Activated naive CD8-positive, alpha-beta T cell treated with anti-CD3 and anti-CD28 coated beads, Interleukin-2, amount 10 ng/mL, durations not matched to agents 7 days and 5 days (primary cell): ENCODE data around the gene GABRR3. TPM values are rescaled to one million over a fixed set of nuclear protein-coding genes. Genes with fewer than 3 reads are reported as not detected.

ENCODE experiments used
- ATAC-seq: fragments of 150-1000 bp; cut with Tn5 transposase; one replicate; pipeline ENCODE4 v1.10.0; 2021; ENCODE audit warnings: low read depth, moderate library complexity
- POLR2A ChIA-PET: fragments of 350-600 bp; sonication (Branson Sonifier 250); formaldehyde crosslinking; loops from one replicate; lab custom pipeline; 2021; ENCODE audit warnings: antibody characterized with exemption; lab: Charles Lee
- DNase-seq: peaks from one replicate; pipeline ENCODE4 v3.0.0; 2021
- H3K27ac Mint-ChIP-seq: one replicate; pipeline ENCODE4 v1.8.0; 2022; ENCODE audit warnings: mild to moderate bottlenecking, mixed read lengths
- H3K27me3 Mint-ChIP-seq: one replicate; pipeline ENCODE4 v1.8.0; 2022; ENCODE audit warnings: mild to moderate bottlenecking, moderate library complexity, mixed read lengths
- H3K36me3 Mint-ChIP-seq: one replicate; pipeline ENCODE4 v1.8.0; 2021; ENCODE audit warnings: mild to moderate bottlenecking, mixed read lengths
- H3K4me1 Mint-ChIP-seq: one replicate; pipeline ENCODE4 v1.8.0; 2021; ENCODE audit warnings: mixed read lengths
- H3K4me3 Mint-ChIP-seq: one replicate; pipeline ENCODE4 v1.8.0; 2022; ENCODE audit warnings: mild to moderate bottlenecking, moderate library complexity, mixed read lengths
- H3K9me3 Mint-ChIP-seq: one replicate; pipeline ENCODE4 v1.8.0; 2021; ENCODE audit warnings: mixed read lengths
- total RNA-seq, 2 experiments: library from RNA; stranded (reverse); gene quantifications; one replicate each; pipeline ENCODE4 v1.2.3, GENCODE V29; 2021

The GABRR3 gene
- total RNA-seq, 2 experiments from 2014 or later = not detected

- Mint-ChIP-seq H3K27me3 (no peaks in the 10 kb centered on the region), H3K4me3 (peak within 1 kb of the TSS; percentile 86), H3K4me1 (peaks cover 58% of the 10 kb centered on the region), H3K27ac (peak within 1 kb of the TSS; percentile 93), H3K36me3 (peaks cover 7% of the 10 kb centered on the region), H3K9me3 (no peaks in the 10 kb centered on the region)
- POLR2A ChIA-PET = interaction anchor here (0.8 to 1.8 kb wide), 2 partner anchors 19 to 150 kb away, joined by 3 to 10 read pairs; partner anchors contain the start of gene CRYBG3
- ATAC-seq (peak; percentile 87), DNase-seq (peak; percentile 80)
Observed at GRCh38 chr3:97971679-97972567, 63.2 kb downstream of the GABRR3 start, which contains the start of gene RIOX2. RIOX2 (minus strand) TSS chr3:97972431; CDS start chr3:97967593, 4,838 bp downstream.

GRCh38 chr3:97970956-97971620 lies 64.0 kb downstream of the GABRR3 start:
- DNase-seq = no peak
- no peaks in the 10 kb centered on the region for H3K27me3 Mint-ChIP-seq
- POLR2A ChIA-PET = interaction anchor here (0.8 to 1.8 kb wide), 2 partner anchors 20 to 150 kb away, joined by 3 to 10 read pairs; partner anchors contain the start of gene CRYBG3
- no peak for ATAC-seq
- H3K9me3 Mint-ChIP-seq = no peaks in the 10 kb centered on the region
- H3K27ac Mint-ChIP-seq = peak overlapping the region; percentile 93
- peaks cover 9% of the 10 kb centered on the region for H3K36me3 Mint-ChIP-seq
- peaks cover 58% of the 10 kb centered on the region for H3K4me1 Mint-ChIP-seq
- peak overlapping the region; percentile 86 for H3K4me3 Mint-ChIP-seq

GRCh38 chr3:97970156-97970555 lies 65.0 kb downstream of the GABRR3 start:
- Mint-ChIP-seq H3K4me1 (peaks cover 57% of the 10 kb centered on the region), H3K36me3 (peaks cover 13% of the 10 kb centered on the region), H3K4me3 (peak overlapping the region; percentile 86), H3K27ac (peak overlapping the region; percentile 19), H3K9me3 (no peaks in the 10 kb centered on the region), H3K27me3 (no peaks in the 10 kb centered on the region)
- DNase-seq (no peak), ATAC-seq (no peak)
- POLR2A ChIA-PET = no interaction called here

- H3K4me1 Mint-ChIP-seq = peaks cover 54% of the 10 kb centered on the region
- H3K27me3 Mint-ChIP-seq = no peaks in the 10 kb centered on the region
- H3K36me3 Mint-ChIP-seq = peaks cover 13% of the 10 kb centered on the region
- no peak overlapping the region for H3K4me3 Mint-ChIP-seq
- peak overlapping the region; percentile 19 for H3K27ac Mint-ChIP-seq
- no peak for DNase-seq
- POLR2A ChIA-PET = interaction anchor here (1.0 kb wide), 1 partner anchor 144 kb away, joined by 3 read pairs; no protein-coding TSS in a partner anchor
- ATAC-seq = no peak
- H3K9me3 Mint-ChIP-seq = no peaks in the 10 kb centered on the region
Observed at GRCh38 chr3:97969541-97969940, 65.6 kb downstream of the GABRR3 start.

- DNase-seq = no peak
- POLR2A ChIA-PET = interaction anchor here (0.7 to 1.0 kb wide), 2 partner anchors 143 to 146 kb away, joined by 3 to 4 read pairs; partner anchors contain the start of gene CRYBG3
- peak overlapping the region; percentile 26 for H3K27ac Mint-ChIP-seq
- H3K36me3 Mint-ChIP-seq = peaks cover 21% of the 10 kb centered on the region
- peaks cover 55% of the 10 kb centered on the region for H3K4me1 Mint-ChIP-seq
- H3K9me3 Mint-ChIP-seq = no peaks in the 10 kb centered on the region
- no peaks in the 10 kb centered on the region for H3K27me3 Mint-ChIP-seq
- ATAC-seq = peak; percentile 30
- H3K4me3 Mint-ChIP-seq = peak overlapping the region; percentile 41
Observed at GRCh38 chr3:97968376-97968775, 66.7 kb downstream of the GABRR3 start.

GRCh38 chr3:97967966-97968365 lies 67.1 kb downstream of the GABRR3 start:
- no peaks in the 10 kb centered on the region for H3K9me3 Mint-ChIP-seq
- DNase-seq (no peak), ATAC-seq (no peak)
- POLR2A ChIA-PET = no interaction called here
- peak overlapping the region; percentile 41 for H3K4me3 Mint-ChIP-seq
- peaks cover 21% of the 10 kb centered on the region for H3K36me3 Mint-ChIP-seq
- H3K27me3 Mint-ChIP-seq = no peaks in the 10 kb centered on the region
- peak overlapping the region; percentile 26 for H3K27ac Mint-ChIP-seq
- H3K4me1 Mint-ChIP-seq = peaks cover 54% of the 10 kb centered on the region

GRCh38 chr3:97960993-97961766 lies 73.9 kb downstream of the GABRR3 start:
- Mint-ChIP-seq H3K36me3 (peaks cover 36% of the 10 kb centered on the region), H3K4me3 (no peak overlapping the region)

GRCh38 chr3:97960551-97960950 lies 74.6 kb downstream of the GABRR3 start:
- H3K27ac Mint-ChIP-seq = no peak overlapping the region
- DNase-seq = no peak
- no peak for ATAC-seq
- H3K9me3 Mint-ChIP-seq = no peaks in the 10 kb centered on the region
- no peaks in the 10 kb centered on the region for H3K27me3 Mint-ChIP-seq
- H3K36me3 Mint-ChIP-seq = peaks cover 32% of the 10 kb centered on the region
- POLR2A ChIA-PET = no interaction called here
- H3K4me3 Mint-ChIP-seq = no peak overlapping the region
- peaks cover 10% of the 10 kb centered on the region for H3K4me1 Mint-ChIP-seq

More at GRCh38 chr3:97960993-97961766, 73.9 kb downstream of the GABRR3 start:
- Mint-ChIP-seq H3K4me1 (peaks cover 10% of the 10 kb centered on the region), H3K9me3 (no peaks in the 10 kb centered on the region), H3K27me3 (no peaks in the 10 kb centered on the region), H3K27ac (no peak overlapping the region)
- ATAC-seq (no peak), DNase-seq (no peak)
- POLR2A ChIA-PET = no interaction called here

GRCh38 chr3:97959872-97960271 lies 75.2 kb downstream of the GABRR3 start:
- no peak overlapping the region for H3K27ac Mint-ChIP-seq
- no peak for DNase-seq

GRCh38 chr3:97958796-97959195 lies 76.3 kb downstream of the GABRR3 start:
- ATAC-seq (no peak), DNase-seq (no peak)
- Mint-ChIP-seq H3K27me3 (no peaks in the 10 kb centered on the region), H3K27ac (no peak overlapping the region), H3K36me3 (peaks cover 31% of the 10 kb centered on the region), H3K4me3 (no peak overlapping the region), H3K4me1 (peaks cover 10% of the 10 kb centered on the region), H3K9me3 (no peaks in the 10 kb centered on the region)
- POLR2A ChIA-PET = no interaction called here

More at GRCh38 chr3:97959872-97960271, 75.2 kb downstream of the GABRR3 start:
- H3K9me3 Mint-ChIP-seq = no peaks in the 10 kb centered on the region
- H3K4me3 Mint-ChIP-seq = no peak overlapping the region
- POLR2A ChIA-PET = interaction anchor here (0.6 kb wide), 1 partner anchor 49 kb away, joined by 5 read pairs; no protein-coding TSS in a partner anchor
- peaks cover 32% of the 10 kb centered on the region for H3K36me3 Mint-ChIP-seq
- peaks cover 11% of the 10 kb centered on the region for H3K4me1 Mint-ChIP-seq
- ATAC-seq = no peak
- no peaks in the 10 kb centered on the region for H3K27me3 Mint-ChIP-seq

GRCh38 chr3:97958396-97958795 lies 76.7 kb downstream of the GABRR3 start:
- no peak for ATAC-seq
- Mint-ChIP-seq H3K4me1 (peaks cover 10% of the 10 kb centered on the region), H3K4me3 (no peak overlapping the region), H3K27me3 (no peaks in the 10 kb centered on the region), H3K9me3 (no peaks in the 10 kb centered on the region), H3K27ac (no peak overlapping the region), H3K36me3 (peaks cover 30% of the 10 kb centered on the region)
- POLR2A ChIA-PET = no interaction called here
- no peak for DNase-seq

- ATAC-seq (no peak), DNase-seq (no peak)
- POLR2A ChIA-PET = no interaction called here
- H3K9me3 Mint-ChIP-seq = no peaks in the 10 kb centered on the region
- peaks cover 33% of the 10 kb centered on the region for H3K36me3 Mint-ChIP-seq
- no peak overlapping the region for H3K4me3 Mint-ChIP-seq
- H3K27me3 Mint-ChIP-seq = no peaks in the 10 kb centered on the region
- no peak overlapping the region for H3K27ac Mint-ChIP-seq
- H3K4me1 Mint-ChIP-seq = peaks cover 10% of the 10 kb centered on the region
Observed at GRCh38 chr3:97957617-97958311, 77.4 kb downstream of the GABRR3 start.
